Transverse colon (tissue), 4 donors: ENCODE measurements around the gene ZNF516. TPM values are rescaled to one million over a fixed set of nuclear protein-coding genes. Genes with fewer than 3 reads are reported as not detected.
A peak's percentile ranks its signal among the peaks of the same experiment; 100 is the strongest.

Experiments used
- DNase-seq: peaks from one replicate; pipeline ENCODE4 v3.0.0-alpha.2; 2019
- H3K27ac ChIP-seq, 4 donors: fragments of 200-600 bp; sonication (generic); 2 replicates each; pipeline ENCODE4 v1.5.1; 2016 to 2018; ENCODE audit warnings: inconsistent platforms in 4 of 4
- H3K27me3 ChIP-seq: fragments of 200-600 bp; sonication (generic); 2 replicates; pipeline ENCODE4 v1.5.1; 2017; ENCODE audit warnings: inconsistent platforms
- H3K36me3 ChIP-seq, 4 donors: fragments of 200-600 bp; sonication (generic); 2 replicates each; pipeline ENCODE4 v1.5.1; 2017 to 2019; ENCODE audit warnings: inconsistent platforms in 4 of 4
- H3K4me1 ChIP-seq, 4 donors: fragments of 200-600 bp; sonication (generic); 2 replicates each; pipeline ENCODE4 v1.5.1; 2017 to 2020; ENCODE audit warnings: inconsistent platforms in 4 of 4
- H3K4me3 ChIP-seq, 4 donors: fragments of 200-600 bp; sonication (generic); 1 replicate in 1 of 4; 2 replicates in 3 of 4; pipeline versions ENCODE4 v1.5.1 to v1.6.1; 2017 to 2019; ENCODE audit warnings: inconsistent platforms in 4 of 4
- H3K9me3 ChIP-seq, 2 donors: fragments of 200-600 bp; sonication (generic); 2 replicates each; pipeline ENCODE4 v1.5.1; 2017 to 2019; ENCODE audit warnings: inconsistent platforms in 2 of 2
- CTCF ChIP-seq, 5 experiments: fragments of 200-600 bp in 3 of 5; fragments of 450-650 bp in 2 of 5; sonication (generic) in 3 of 5; IDR thresholded peaks; 1 replicate in 2 of 5; 2 replicates in 3 of 5; pipeline ENCODE4 v1.5.1; 2016 to 2017; ENCODE audit warnings: antibody characterized with exemption in 5 of 5, inconsistent platforms in 3 of 5, mild to moderate bottlenecking in 2 of 5, moderate library complexity in 1 of 5
- EP300 ChIP-seq: sonication (generic); formaldehyde crosslinking; IDR thresholded peaks from one replicate; pipeline ENCODE4 v1.6.1; 2017; ENCODE audit warnings: antibody characterized with exemption, low read depth
- POLR2A ChIP-seq: fragments of 450-650 bp; IDR thresholded peaks from one replicate; pipeline ENCODE4 v1.6.1; 2016; ENCODE audit warnings: antibody characterized with exemption, mild to moderate bottlenecking, moderate library complexity
- POLR2AphosphoS5 ChIP-seq, 3 donors: sonication (generic); formaldehyde crosslinking; IDR thresholded peaks; one replicate each; pipeline ENCODE4 v1.6.1; 2016; ENCODE audit warnings: antibody characterized with exemption in 3 of 3
- WGBS, 2 donors: methylation state at CpG; one replicate each; pipeline ENCODE4 v1.1.5; 2018; ENCODE audit warnings: low coverage in 1 of 2; 5-methylcytosine and 5-hydroxymethylcytosine counted together
- in situ Hi-C, 4 donors: fragments of 200-750 bp; cut with MboI; loops; one replicate each; pipeline versions ENCODE4 v1.15.0 to v1.15.1; 2017; ENCODE audit warnings: low sequenced_read_pairs in 3 of 4, low pct_ligation_motif_present in 1 of 4, low pct_unique_long_range_greater_than_20kb in 1 of 4
- intact Hi-C: fragments of 100-400 bp; cut with DNase I; formaldehyde crosslinking; loops from one replicate; pipeline ENCODE4 v1.15.1; 2023; ENCODE audit warnings: low total_unique reads
- total RNA-seq, 4 donors: library from RNA; depleted of rRNA; stranded (reverse); fragments of >200 nt; gene quantifications; one replicate each; pipeline ENCODE4 v1.1.0, GENCODE V29; 2016

Gene ZNF516
- total RNA-seq, 4 donors from 2014 or later: 19.4 to 37.8 (median 26.7) TPM

- no peak for DNase-seq
- peaks cover 0 to 20% (median 3%) of the 10 kb centered on the region in 4 donors for H3K4me1 ChIP-seq
- in situ Hi-C loops: no loop called here
- no peaks in the 10 kb centered on the region for H3K9me3 ChIP-seq
- H3K36me3 ChIP-seq: peaks cover 0 to 8% (median 0%) of the 10 kb centered on the region in 4 donors
- H3K27ac ChIP-seq: no peak overlapping the region
- no peaks in the 10 kb centered on the region for H3K27me3 ChIP-seq
- intact Hi-C loops: no loop called here
- WGBS, 2 donors: 88 to 90% methylated on average over 9 to 20 of the region's 20 CpGs
- TF ChIP-seq POLR2AphosphoS5 (IDR thresholded peaks at IDR 0.05) (no peak), CTCF (IDR thresholded peaks at IDR 0.05) (no peak), EP300 (no peak), POLR2A (no peak)
- H3K4me3 ChIP-seq: no peak overlapping the region
Measured at GRCh38 chr18:76367168-76368125, 127.6 kb downstream of the ZNF516 start.

- DNase-seq: no peak
Measured at GRCh38 chr18:76365561-76365960, 129.5 kb downstream of the ZNF516 start.

GRCh38 chr18:76364282-76365259 is 130.5 kb downstream of the ZNF516 start:
- 75 to 86% methylated on average over 14 of the region's 14 CpGs for WGBS, 2 donors
- in situ Hi-C loops (no loop called here), intact Hi-C loops (no loop called here)
- Histone ChIP-seq H3K36me3 (peaks cover 0 to 12% (median 2%) of the 10 kb centered on the region in 4 donors), H3K27me3 (no peaks in the 10 kb centered on the region), H3K4me1 (peaks cover 0 to 20% (median 3%) of the 10 kb centered on the region in 4 donors), H3K9me3 (no peaks in the 10 kb centered on the region), H3K4me3 (no peak overlapping the region), H3K27ac (peak overlapping the region; percentile 15 to 51 (median 21))
- no peak for DNase-seq
- TF ChIP-seq EP300: no peak
- no peak for TF ChIP-seq CTCF (IDR thresholded peaks at IDR 0.05)
- TF ChIP-seq POLR2A: no peak
- TF ChIP-seq POLR2AphosphoS5 (IDR thresholded peaks at IDR 0.05): no peak

More at GRCh38 chr18:76365561-76365960, 129.5 kb downstream of the ZNF516 start:
- Histone ChIP-seq H3K36me3 (peaks cover 0 to 13% (median 2%) of the 10 kb centered on the region in 4 donors), H3K4me3 (no peak overlapping the region), H3K27ac (peak overlapping the region in 1 of 4 donors; percentile 18), H3K9me3 (no peaks in the 10 kb centered on the region), H3K4me1 (peaks cover 0 to 20% (median 3%) of the 10 kb centered on the region in 4 donors), H3K27me3 (no peaks in the 10 kb centered on the region)
- intact Hi-C loops (no loop called here), in situ Hi-C loops (no loop called here)
- TF ChIP-seq POLR2AphosphoS5 (IDR thresholded peaks at IDR 0.05) (no peak), CTCF (IDR thresholded peaks at IDR 0.05) (no peak), POLR2A (no peak), EP300 (no peak)
- WGBS, 2 donors: 86 to 89% methylated on average over 1 to 10 of the region's 10 CpGs
